NCI-H226 (cell line): Measurements from ENCODE around the gene HNRNPUL2.
"Not testable (repeated sequence)": the region's sequence is repeated elsewhere in the genome, so short reads cannot be mapped to it uniquely, and the experiment has no call there.

ENCODE experiments used
- DNase-seq: peaks from one replicate; pipeline ENCODE4 v3.0.0-alpha.2; 2015

HNRNPUL2 gene

GRCh38 chr11:62702246-62702645 lies 25.0 kb downstream of the HNRNPUL2 start:
- DNase-seq: no peak

GRCh38 chr11:62694455-62695167 lies 32.6 kb downstream of the HNRNPUL2 start:
- DNase-seq: peak; percentile 53

- DNase-seq: not testable (repeated sequence)
Observed at GRCh38 chr11:62693624-62694023, 33.6 kb downstream of the HNRNPUL2 start.

GRCh38 chr11:62689421-62690183 lies 37.7 kb downstream of the HNRNPUL2 start, which contains the start of gene LRRN4CL:
TSS of gene LRRN4CL (minus strand) at chr11:62689530. CDS start at chr11:62688508, 1,022 bp downstream.
- DNase-seq: peak; percentile 92

- no peak for DNase-seq
Observed at GRCh38 chr11:62688491-62688890, 38.8 kb downstream of the HNRNPUL2 start.

GRCh38 chr11:62687508-62688396 lies 39.5 kb downstream of the HNRNPUL2 start:
- no peak for DNase-seq

- no peak for DNase-seq
Observed at GRCh38 chr11:62682518-62682917, 44.7 kb downstream of the HNRNPUL2 start.

GRCh38 chr11:62680825-62681240 lies 46.4 kb downstream of the HNRNPUL2 start:
- DNase-seq: peak; percentile 71

- peak; percentile 85 for DNase-seq
Observed at GRCh38 chr11:62678770-62679696, 48.2 kb downstream of the HNRNPUL2 start, which contains the start of gene UBXN1. TSS of gene UBXN1 (minus strand) at chr11:62679073. CDS start at chr11:62678923, 150 bp downstream.

- DNase-seq: no peak
Observed at GRCh38 chr11:62678433-62678769, 48.9 kb downstream of the HNRNPUL2 start.

- no peak for DNase-seq
Observed at GRCh38 chr11:62677714-62678113, 49.5 kb downstream of the HNRNPUL2 start.

- DNase-seq: no peak
Observed at GRCh38 chr11:62677156-62677555, 50.1 kb downstream of the HNRNPUL2 start.

- DNase-seq: no peak
Observed at GRCh38 chr11:62676698-62677097, 50.6 kb downstream of the HNRNPUL2 start.

GRCh38 chr11:62675415-62675814 lies 51.8 kb downstream of the HNRNPUL2 start:
- DNase-seq: not testable (repeated sequence)

GRCh38 chr11:62673196-62673525 lies 54.1 kb downstream of the HNRNPUL2 start:
- no peak for DNase-seq

GRCh38 chr11:62671608-62672389 lies 55.5 kb downstream of the HNRNPUL2 start, which contains the start of the genes LBHD1 and UQCC3:
TSS of gene LBHD1 (minus strand) at chr11:62672267. CDS start at chr11:62670031, 2,236 bp downstream.
TSS of gene UQCC3 (plus strand) at chr11:62671673. CDS start at chr11:62671746, 73 bp downstream.
- DNase-seq: peak; percentile 79

GRCh38 chr11:62671236-62671607 lies 56.0 kb downstream of the HNRNPUL2 start:
- no peak for DNase-seq

GRCh38 chr11:62669420-62670161 lies 57.7 kb downstream of the HNRNPUL2 start:
- no peak for DNase-seq

GRCh38 chr11:62667460-62667859 lies 59.8 kb downstream of the HNRNPUL2 start:
- no peak for DNase-seq

GRCh38 chr11:62666259-62666926 lies 60.9 kb downstream of the HNRNPUL2 start:
- no peak for DNase-seq
